ENCODE results near the gene DDX10.

GRCh38 chr11:108666373-108666772 is 1.5 kb downstream of the DDX10 start:
- TF ChIP-seq POLR2A (IDR thresholded peaks at IDR 0.05) = no peak
- TF ChIP-seq CTCF (IDR thresholded peaks at IDR 0.05 in 8 of 11, conservative IDR thresholded peaks at IDR 0.05 in 3 of 11) = no peak
- TF ChIP-seq POLR2AphosphoS5 (IDR thresholded peaks at IDR 0.05) = no peak

Measured in spleen (tissue), 7 donors.